Calu3 (cell line): ENCODE results near the gene CUBN. TPM values are rescaled to one million over a fixed set of nuclear protein-coding genes. Genes with fewer than 3 reads are reported as not detected.

Source experiments
- BruUV-seq: library from RNA; stranded (reverse); fragments of 400-500 nt; replicated peaks from 2 replicates; lab custom pipeline; 2021; lab: Mats Ljungman, UMichigan
- CTCF ChIA-PET: fragments of 300-600 bp; sonication (Branson Sonifier 250); formaldehyde crosslinking; loops from one replicate; lab custom pipeline; 2022; ENCODE audit warnings: antibody characterized with exemption; lab: Charles Lee
- DNase-seq: peaks from one replicate; pipeline ENCODE4 v3.0.0; 2022
- H3K27ac Mint-ChIP-seq: one replicate; pipeline ENCODE4 v1.8.0; 2022; ENCODE audit warnings: mixed read lengths; ENCODE audit not compliant: unreplicated experiment
- H3K27me3 Mint-ChIP-seq: one replicate; pipeline ENCODE4 v1.8.0; 2022; ENCODE audit warnings: mixed read lengths; ENCODE audit not compliant: unreplicated experiment
- H3K36me3 Mint-ChIP-seq: one replicate; pipeline ENCODE4 v1.8.0; 2022; ENCODE audit warnings: mild to moderate bottlenecking, moderate library complexity, mixed read lengths; ENCODE audit not compliant: insufficient read depth, unreplicated experiment
- H3K4me1 Mint-ChIP-seq: one replicate; pipeline ENCODE4 v1.8.0; 2022; ENCODE audit warnings: mild to moderate bottlenecking, low read depth, mixed read lengths; ENCODE audit not compliant: unreplicated experiment
- H3K4me3 Mint-ChIP-seq: one replicate; pipeline ENCODE4 v1.8.0; 2022; ENCODE audit warnings: mild to moderate bottlenecking, low read depth, moderate library complexity, mixed read lengths; ENCODE audit not compliant: unreplicated experiment
- H3K9me3 Mint-ChIP-seq: one replicate; pipeline ENCODE4 v1.8.0; 2022; ENCODE audit warnings: low read depth, mixed read lengths; ENCODE audit not compliant: unreplicated experiment
- CTCF ChIP-seq: fragments of 200-600 bp; IDR thresholded peaks from one replicate; pipeline ENCODE4 v1.8.0; 2022; ENCODE audit warnings: antibody characterized with exemption; ENCODE audit not compliant: unreplicated experiment
- intact Hi-C: fragments of 100-400 bp; cut with micrococcal nuclease; formaldehyde crosslinking; loops from one replicate; pipeline ENCODE4 v1.10.0; 2022; ENCODE audit not compliant: unreplicated experiment
- total RNA-seq: library from RNA; stranded (reverse); gene quantifications from 2 replicates; pipeline ENCODE4 v1.2.3, GENCODE V29; 2022

The CUBN gene
- total RNA-seq, 1 experiment from 2014 or later, result 0.92 TPM

DNA sequence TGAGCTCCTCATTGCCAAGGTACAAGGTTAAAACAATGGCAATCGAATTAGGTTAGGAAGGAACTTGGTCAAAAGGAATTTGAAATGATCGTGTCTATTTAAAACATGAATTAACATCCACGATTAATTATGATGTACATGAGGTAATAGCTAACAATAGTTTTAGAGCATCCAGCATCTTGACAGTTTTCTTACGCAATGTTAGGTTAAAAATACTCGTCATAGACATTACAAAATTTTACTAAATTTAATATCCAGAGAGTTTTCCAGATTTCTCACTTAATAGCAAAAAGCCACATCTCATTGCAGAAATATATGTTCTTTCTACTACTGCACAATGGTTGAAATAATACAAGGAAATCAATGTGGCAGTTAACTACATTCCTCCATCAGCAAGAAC lies 22.6 kb downstream of the CUBN start:
- Mint-ChIP-seq H3K27ac (no peak overlapping the region), H3K4me3 (no peak overlapping the region), H3K9me3 (peaks cover 2% of the 10 kb centered on the region), H3K4me1 (peaks cover 28% of the 10 kb centered on the region), H3K36me3 (no peaks in the 10 kb centered on the region), H3K27me3 (no peaks in the 10 kb centered on the region)
- no TSS peak for BruUV-seq
- intact Hi-C loops, result no loop called here
- no peak for DNase-seq
- TF ChIP-seq CTCF, result no peak
- CTCF ChIA-PET, result interaction anchor here (0.7 kb wide), 1 partner anchor 93 kb away, joined by 3 read pairs; no protein-coding TSS in a partner anchor

DNA sequence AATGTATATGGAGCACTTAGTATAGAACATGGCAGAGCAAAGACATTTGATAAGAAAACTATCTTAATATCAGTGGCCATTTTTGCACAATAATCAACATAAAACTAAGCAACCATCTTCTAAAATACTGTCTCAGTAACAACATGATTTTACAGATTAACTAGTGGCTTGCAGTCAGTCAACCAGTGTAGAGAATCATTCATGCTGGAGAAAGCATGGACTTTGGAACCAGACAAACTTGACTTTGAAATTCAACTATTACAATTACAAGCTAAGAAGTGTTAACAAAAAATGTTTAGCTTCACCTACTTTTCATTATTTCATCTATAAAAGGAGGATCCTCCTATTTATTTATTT lies 27.7 kb downstream of the CUBN start:
- peak overlapping the region; percentile 50 for H3K27ac Mint-ChIP-seq
- no peaks in the 10 kb centered on the region for H3K27me3 Mint-ChIP-seq
- no peak overlapping the region for H3K4me3 Mint-ChIP-seq
- no peak for TF ChIP-seq CTCF
- no peaks in the 10 kb centered on the region for H3K9me3 Mint-ChIP-seq
- CTCF ChIA-PET, result no interaction called here
- no peaks in the 10 kb centered on the region for H3K36me3 Mint-ChIP-seq
- BruUV-seq, result no TSS peak
- peaks cover 32% of the 10 kb centered on the region for H3K4me1 Mint-ChIP-seq
- intact Hi-C loops, result loop anchor here (5.0 kb wide), 1 partner anchor 80 kb away; no protein-coding TSS in a partner anchor
- DNase-seq, result no peak

- no TSS peak for BruUV-seq
- Mint-ChIP-seq H3K27ac (peak overlapping the region; percentile 50), H3K27me3 (no peaks in the 10 kb centered on the region), H3K9me3 (no peaks in the 10 kb centered on the region), H3K4me1 (peaks cover 32% of the 10 kb centered on the region), H3K4me3 (no peak overlapping the region), H3K36me3 (no peaks in the 10 kb centered on the region)
- CTCF ChIA-PET, result no interaction called here
- no peak for TF ChIP-seq CTCF
- DNase-seq, result peak; percentile 40
- intact Hi-C loops, result loop anchor here (5.0 kb wide), 1 partner anchor 79 kb away; no protein-coding TSS in a partner anchor
These were observed 28.2 kb downstream of the CUBN start for GRCh38 chr10:17101257-17101909.

DNA sequence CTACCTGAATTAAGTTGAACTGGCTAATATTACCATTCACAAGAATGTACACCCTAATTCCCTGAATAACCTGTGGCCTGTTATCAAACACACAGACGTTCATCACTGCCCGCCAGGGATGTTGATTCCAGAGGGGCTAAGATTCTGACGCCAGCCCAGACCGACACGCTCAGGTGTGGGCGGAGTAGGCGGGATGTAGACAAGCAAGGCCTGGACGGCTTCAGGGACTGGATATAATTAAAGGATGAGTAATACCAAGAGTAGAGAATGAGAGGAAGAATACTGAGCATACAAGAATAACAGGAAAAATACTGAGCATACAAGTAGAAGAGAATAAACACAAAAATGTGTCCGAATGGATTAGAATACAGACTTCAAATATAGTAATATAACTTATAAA lies 29.0 kb downstream of the CUBN start:
- intact Hi-C loops, result loop anchor here (5.0 kb wide), 1 partner anchor 78 kb away; no protein-coding TSS in a partner anchor
- no peak for TF ChIP-seq CTCF
- no TSS peak for BruUV-seq
- no peak overlapping the region for H3K4me3 Mint-ChIP-seq
- no peaks in the 10 kb centered on the region for H3K27me3 Mint-ChIP-seq
- peaks cover 31% of the 10 kb centered on the region for H3K4me1 Mint-ChIP-seq
- H3K9me3 Mint-ChIP-seq, result no peaks in the 10 kb centered on the region
- peak overlapping the region; percentile 41 for H3K27ac Mint-ChIP-seq
- CTCF ChIA-PET, result no interaction called here
- H3K36me3 Mint-ChIP-seq, result no peaks in the 10 kb centered on the region
- no peak for DNase-seq
